HFFc6 (cell line): Measurements from ENCODE around the gene QSOX1. TPM values are rescaled to one million over a fixed set of nuclear protein-coding genes. Genes with fewer than 3 reads are reported as not detected.
A peak's percentile ranks its signal among the peaks of the same experiment; 100 is the strongest.

Source experiments
- DNase-seq: peaks from one replicate; pipeline ENCODE4 v3.0.0-alpha.2; 2018
- H3K27ac Mint-ChIP-seq: 2 replicates; pipeline ENCODE4 v1.8.0; 2020; ENCODE audit warnings: mild to moderate bottlenecking, mixed read lengths
- H3K27me3 Mint-ChIP-seq: 2 replicates; pipeline ENCODE4 v1.8.0; 2021; ENCODE audit warnings: mild to moderate bottlenecking, moderate library complexity, mixed read lengths; ENCODE audit not compliant: insufficient read depth
- H3K36me3 Mint-ChIP-seq: 2 replicates; pipeline ENCODE4 v1.8.0; 2021; ENCODE audit warnings: low read depth, mixed read lengths
- H3K4me1 Mint-ChIP-seq: 2 replicates; pipeline ENCODE4 v1.8.0; 2020; ENCODE audit warnings: low read depth, mixed read lengths
- H3K4me3 Mint-ChIP-seq: 2 replicates; pipeline ENCODE4 v1.8.0; 2020; ENCODE audit warnings: mild to moderate bottlenecking, moderate library complexity, mixed read lengths
- H3K9me3 Mint-ChIP-seq: 2 replicates; pipeline ENCODE4 v1.8.0; 2020; ENCODE audit warnings: mild to moderate bottlenecking, mixed read lengths
- CTCF ChIP-seq: fragments of 200-600 bp; sonication (generic); IDR thresholded peaks from 2 replicates; pipeline ENCODE4 v1.5.0; 2021; ENCODE audit warnings: antibody characterized with exemption, mild to moderate bottlenecking
- total RNA-seq, 6 experiments: library from RNA; stranded (reverse); fragmentation: NEBNext Ultra II Directional; extraction: Animal tissue kit (Norgen Biotek cat#: 25700); gene quantifications; 2 replicates in 1 of 6; 3 replicates in 5 of 6; pipeline ENCODE4 v1.2.3, GENCODE V29; 2021

The QSOX1 gene
- total RNA-seq, 6 experiments from 2014 or later, result 321 to 467 (median 352) TPM

DNA sequence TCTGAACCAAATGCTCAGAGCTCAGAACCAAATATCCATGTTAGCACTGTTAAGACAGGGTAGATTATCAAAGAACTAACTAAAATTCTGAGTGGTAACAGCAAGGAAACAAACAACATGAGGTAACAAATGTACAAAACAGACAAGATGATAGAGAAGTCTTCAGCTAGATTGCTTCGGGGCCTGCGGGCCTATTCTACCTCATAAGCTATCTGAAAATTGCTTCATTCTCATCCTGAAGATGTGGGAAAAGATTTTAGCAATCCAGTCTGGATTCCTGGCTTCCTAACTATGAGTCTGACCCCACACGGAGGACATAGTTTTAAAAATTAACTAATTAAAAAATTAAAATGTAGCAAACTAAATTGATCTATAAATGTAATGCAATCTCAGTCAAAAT is 9.2 kb upstream of the QSOX1 start:
- Mint-ChIP-seq H3K36me3 (no peaks in the 10 kb centered on the region), H3K4me1 (peaks cover 17% of the 10 kb centered on the region), H3K27me3 (0 out of 2 replicates have a peak, but pooled peaks cover 4% of the 10 kb centered on the region), H3K9me3 (no peaks in the 10 kb centered on the region), H3K4me3 (no peak overlapping the region), H3K27ac (no peak overlapping the region; the same call in 1 of the 2 replicates)
- DNase-seq, result no peak
- no peak for TF ChIP-seq CTCF

GRCh38 chr1:180150982-180151381 is 3.7 kb upstream of the QSOX1 start:
- H3K27ac Mint-ChIP-seq, result peak overlapping the region; percentile 75

DNA sequence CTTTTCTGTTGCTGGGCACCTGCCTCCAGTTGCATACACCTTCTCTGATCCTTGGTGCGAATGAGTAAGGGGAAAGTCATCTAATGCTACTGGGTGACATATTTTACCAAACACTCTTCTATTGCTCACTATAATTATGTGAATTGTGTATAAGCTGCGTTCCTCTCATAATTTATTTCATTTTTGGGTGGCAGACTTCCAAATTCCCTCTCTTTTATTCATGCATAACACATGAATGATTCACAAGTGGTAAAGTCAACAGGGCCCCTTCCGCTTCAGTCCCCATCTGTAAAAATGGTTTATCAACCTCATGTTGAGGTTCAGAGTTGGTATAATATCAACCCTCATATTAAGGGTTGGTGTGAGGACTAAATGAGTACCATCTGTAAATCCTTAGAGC is 3.2 kb upstream of the QSOX1 start:
- H3K4me3 Mint-ChIP-seq, result peak overlapping the region; percentile 44
- no peaks in the 10 kb centered on the region for H3K9me3 Mint-ChIP-seq
- peak overlapping the region; percentile 75 for H3K27ac Mint-ChIP-seq
- DNase-seq, result peak; percentile 87
- H3K27me3 Mint-ChIP-seq, result no peaks in the 10 kb centered on the region; the same call in none of the 2 replicates
- no peak for TF ChIP-seq CTCF
- peaks cover 8% of the 10 kb centered on the region; the same call in 1 of the 2 replicates for H3K36me3 Mint-ChIP-seq
- peaks cover 54% of the 10 kb centered on the region for H3K4me1 Mint-ChIP-seq

More at GRCh38 chr1:180150982-180151381, 3.7 kb upstream of the QSOX1 start:
- H3K4me3 Mint-ChIP-seq, result peak overlapping the region; percentile 44
- peaks cover 8% of the 10 kb centered on the region; the same call in 1 of the 2 replicates for H3K36me3 Mint-ChIP-seq
- DNase-seq, result no peak
- TF ChIP-seq CTCF, result no peak
- H3K27me3 Mint-ChIP-seq, result no peaks in the 10 kb centered on the region; the same call in none of the 2 replicates
- no peaks in the 10 kb centered on the region for H3K9me3 Mint-ChIP-seq
- H3K4me1 Mint-ChIP-seq, result peaks cover 49% of the 10 kb centered on the region

GRCh38 chr1:180152588-180152987 is 2.1 kb upstream of the QSOX1 start:
- Mint-ChIP-seq H3K27me3 (no peaks in the 10 kb centered on the region; the same call in none of the 2 replicates), H3K9me3 (no peaks in the 10 kb centered on the region), H3K4me1 (peaks cover 65% of the 10 kb centered on the region), H3K27ac (peak overlapping the region; percentile 75), H3K4me3 (no peak overlapping the region), H3K36me3 (peaks cover 8% of the 10 kb centered on the region; the same call in 1 of the 2 replicates)
- no peak for DNase-seq
- TF ChIP-seq CTCF, result no peak

DNA sequence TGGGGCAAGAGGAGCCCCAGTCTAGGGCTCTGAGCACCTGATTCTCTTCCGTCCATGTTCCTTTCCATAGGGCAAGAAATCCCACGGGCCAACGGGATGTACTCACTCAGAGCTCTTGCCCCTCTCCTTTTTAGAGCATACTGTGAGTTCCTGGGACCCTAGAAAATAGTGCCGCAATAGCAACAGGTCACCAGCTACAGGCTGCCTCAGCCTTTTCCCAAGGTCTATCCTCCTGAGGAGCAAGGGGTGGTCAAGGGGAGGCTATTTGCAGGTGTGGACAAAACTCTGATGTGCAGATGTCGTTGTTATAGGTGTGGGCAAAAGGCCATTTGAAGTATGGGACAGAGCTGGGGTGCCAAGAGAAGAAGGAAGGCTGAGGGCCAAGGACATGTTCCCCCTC is 1.6 kb upstream of the QSOX1 start:
- H3K27ac Mint-ChIP-seq, result peak overlapping the region; percentile 75; the same call in 1 of the 2 replicates
- H3K9me3 Mint-ChIP-seq, result no peaks in the 10 kb centered on the region
- H3K36me3 Mint-ChIP-seq, result peaks cover 11% of the 10 kb centered on the region; the same call in 1 of the 2 replicates
- H3K27me3 Mint-ChIP-seq, result no peaks in the 10 kb centered on the region; the same call in none of the 2 replicates
- no peak for DNase-seq
- peaks cover 70% of the 10 kb centered on the region for H3K4me1 Mint-ChIP-seq
- H3K4me3 Mint-ChIP-seq, result no peak overlapping the region; the same call in 1 of the 2 replicates
- TF ChIP-seq CTCF, result no peak

GRCh38 chr1:180154003-180154324 is 705 bp upstream of the QSOX1 start:
- no peak for DNase-seq
- TF ChIP-seq CTCF, result no peak
- peaks cover 20% of the 10 kb centered on the region; the same call in 1 of the 2 replicates for H3K36me3 Mint-ChIP-seq
- no peaks in the 10 kb centered on the region for H3K9me3 Mint-ChIP-seq
- peaks cover 79% of the 10 kb centered on the region for H3K4me1 Mint-ChIP-seq
- no peaks in the 10 kb centered on the region; the same call in none of the 2 replicates for H3K27me3 Mint-ChIP-seq
- H3K4me3 Mint-ChIP-seq, result peak overlapping the region; percentile 95
- H3K27ac Mint-ChIP-seq, result peak overlapping the region; percentile 91
